ENCODE results near the gene CACNA2D4. TPM values are rescaled to one million over a fixed set of nuclear protein-coding genes. Genes with fewer than 3 reads are reported as not detected.

Gene CACNA2D4
- total and polyA plus RNA-seq, 2 of the 13 experiments (the other 11 are each of a cell fraction or from before 2014, with no cell fraction given) = 14.2 to 136 TPM

DNA sequence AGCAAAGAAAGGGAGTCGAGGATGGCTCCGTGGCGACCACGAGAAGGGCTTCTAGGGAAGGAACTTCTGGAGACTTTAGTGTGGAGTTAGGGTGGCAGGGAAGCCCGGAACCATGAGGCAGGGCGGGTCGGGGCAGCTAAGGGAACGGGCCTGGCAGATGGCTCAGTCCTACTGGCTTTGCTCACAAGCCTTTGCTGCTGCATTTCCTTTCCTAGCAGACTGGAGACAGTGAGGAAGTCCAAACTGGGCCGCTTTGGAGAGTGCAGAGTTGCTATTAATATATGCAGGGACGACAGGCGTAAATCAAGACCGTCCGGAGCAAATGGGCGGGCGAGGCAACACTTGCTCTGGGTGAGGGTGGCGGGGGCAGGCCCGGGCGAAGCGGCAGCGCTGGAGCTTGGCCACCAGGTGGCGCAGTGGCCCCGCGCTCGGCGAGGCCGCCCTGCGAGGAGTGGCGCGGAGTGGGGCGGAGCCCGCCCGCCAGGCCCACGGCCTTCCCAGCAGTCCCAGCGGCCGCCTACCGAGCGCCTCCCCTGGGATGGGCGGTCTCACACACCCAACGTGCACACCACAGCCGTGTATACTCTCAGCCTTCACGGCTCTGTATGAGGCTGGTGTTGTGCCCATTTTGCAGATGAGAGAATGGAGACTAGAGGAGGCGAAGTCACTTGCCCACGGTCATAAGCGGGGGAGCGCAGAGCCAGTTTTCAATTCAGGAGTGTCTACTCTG, 122.5 kb downstream of the CACNA2D4 start (continued):
- TF ChIP-seq CBX2 (IDR thresholded peaks at IDR 0.05; ENCODE audit: low read depth, low read length) = no peak
- TF ChIP-seq CBX2 (CRISPR knock-in tag; IDR thresholded peaks at IDR 0.05; ENCODE audit: low read depth) = 0 out of 2 replicates have a peak, but pooled peaks have one; percentile 47
- no peak for TF ChIP-seq PCBP2 (optimal IDR thresholded peaks at IDR 0.05; ENCODE audit: low read depth, low read length, poor library complexity, severe bottlenecking)
- TF ChIP-seq ZFP36 (IDR thresholded peaks at IDR 0.05; ENCODE audit: borderline replicate concordance, low read depth, low read length, partially characterized antibody) = no peak
- no peak for TF ChIP-seq SRSF9 (IDR thresholded peaks at IDR 0.05; ENCODE audit: borderline replicate concordance, insufficient read depth, low read depth, low read length, poor library complexity, severe bottlenecking)
- TF ChIP-seq SMC3 (IDR thresholded peaks at IDR 0.05; ENCODE audit: low read length) = peak; percentile 54; the same call in 1 of the 2 replicates
- no peak for TF ChIP-seq MEIS2 (CRISPR knock-in tag; IDR thresholded peaks at IDR 0.05)
- TF ChIP-seq, protein P1, sequence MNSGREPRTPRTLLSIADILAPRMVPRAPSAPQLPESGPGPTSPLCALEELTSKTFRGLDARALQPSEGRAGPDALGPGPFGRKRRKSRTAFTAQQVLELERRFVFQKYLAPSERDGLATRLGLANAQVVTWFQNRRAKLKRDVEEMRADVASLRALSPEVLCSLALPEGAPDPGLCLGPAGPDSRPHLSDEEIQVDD (CRISPR knock-in tag; IDR thresholded peaks at IDR 0.05; ENCODE audit: borderline replicate concordance) = no peak; the same call in 1 of the 2 replicates
- TF ChIP-seq MAFK (conservative IDR thresholded peaks at IDR 0.05 in 1 of 2, IDR thresholded peaks at IDR 0.05 in 1 of 2; ENCODE audit: low read length in 2 of 2) = no peak
- TF ChIP-seq, protein P2, sequence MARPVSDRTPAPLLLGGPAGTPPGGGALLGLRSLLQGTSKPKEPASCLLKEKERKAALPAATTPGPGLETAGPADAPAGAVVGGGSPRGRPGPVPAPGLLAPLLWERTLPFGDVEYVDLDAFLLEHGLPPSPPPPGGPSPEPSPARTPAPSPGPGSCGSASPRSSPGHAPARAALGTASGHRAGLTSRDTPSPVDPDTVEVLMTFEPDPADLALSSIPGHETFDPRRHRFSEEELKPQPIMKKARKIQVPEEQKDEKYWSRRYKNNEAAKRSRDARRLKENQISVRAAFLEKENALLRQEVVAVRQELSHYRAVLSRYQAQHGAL (CRISPR knock-in tag; IDR thresholded peaks at IDR 0.05; ENCODE audit: not compliant biosample characterization) = no peak
- TF ChIP-seq ZNF556 (CRISPR knock-in tag; IDR thresholded peaks at IDR 0.05; ENCODE audit: borderline replicate concordance) = peak; percentile 86; the same call in 1 of the 2 replicates
- no peak for TF ChIP-seq NKX3-1 (CRISPR knock-in tag; IDR thresholded peaks at IDR 0.05)
- TF ChIP-seq, protein P3, sequence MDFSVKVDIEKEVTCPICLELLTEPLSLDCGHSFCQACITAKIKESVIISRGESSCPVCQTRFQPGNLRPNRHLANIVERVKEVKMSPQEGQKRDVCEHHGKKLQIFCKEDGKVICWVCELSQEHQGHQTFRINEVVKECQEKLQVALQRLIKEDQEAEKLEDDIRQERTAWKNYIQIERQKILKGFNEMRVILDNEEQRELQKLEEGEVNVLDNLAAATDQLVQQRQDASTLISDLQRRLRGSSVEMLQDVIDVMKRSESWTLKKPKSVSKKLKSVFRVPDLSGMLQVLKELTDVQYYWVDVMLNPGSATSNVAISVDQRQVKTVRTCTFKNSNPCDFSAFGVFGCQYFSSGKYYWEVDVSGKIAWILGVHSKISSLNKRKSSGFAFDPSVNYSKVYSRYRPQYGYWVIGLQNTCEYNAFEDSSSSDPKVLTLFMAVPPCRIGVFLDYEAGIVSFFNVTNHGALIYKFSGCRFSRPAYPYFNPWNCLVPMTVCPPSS (IDR thresholded peaks at IDR 0.05) = no peak
- no peak for TF ChIP-seq ZNF883 (CRISPR knock-in tag; IDR thresholded peaks at IDR 0.05; ENCODE audit: not compliant biosample characterization)
- TF ChIP-seq BORCS8-MEF2B (CRISPR knock-in tag; IDR thresholded peaks at IDR 0.05) = peak; percentile 72
- no peak for TF ChIP-seq ZNF468 (CRISPR knock-in tag; IDR thresholded peaks at IDR 0.05)
- no peak for TF ChIP-seq RNF2 (conservative IDR thresholded peaks at IDR 0.05; ENCODE audit: low read depth)
- no peak for TF ChIP-seq TBX3 (IDR thresholded peaks at IDR 0.05; ENCODE audit: borderline replicate concordance)
- TF ChIP-seq ZNF10 (CRISPR knock-in tag; IDR thresholded peaks at IDR 0.05; ENCODE audit: borderline replicate concordance, low read depth) = no peak
- TF ChIP-seq ZIK1 (CRISPR knock-in tag; IDR thresholded peaks at IDR 0.05; ENCODE audit: borderline replicate concordance, low read depth) = 0 out of 2 replicates have a peak, but pooled peaks have one; percentile 55
- no peak for TF ChIP-seq ZNF484 (CRISPR knock-in tag; IDR thresholded peaks at IDR 0.05; ENCODE audit: borderline replicate concordance, low read depth)
- TF ChIP-seq ZNF564 (CRISPR knock-in tag; IDR thresholded peaks at IDR 0.05) = no peak
- TF ChIP-seq RAD21 (CRISPR knock-in tag; IDR thresholded peaks at IDR 0.05) = peak; percentile 100
- TF ChIP-seq, protein P4, sequence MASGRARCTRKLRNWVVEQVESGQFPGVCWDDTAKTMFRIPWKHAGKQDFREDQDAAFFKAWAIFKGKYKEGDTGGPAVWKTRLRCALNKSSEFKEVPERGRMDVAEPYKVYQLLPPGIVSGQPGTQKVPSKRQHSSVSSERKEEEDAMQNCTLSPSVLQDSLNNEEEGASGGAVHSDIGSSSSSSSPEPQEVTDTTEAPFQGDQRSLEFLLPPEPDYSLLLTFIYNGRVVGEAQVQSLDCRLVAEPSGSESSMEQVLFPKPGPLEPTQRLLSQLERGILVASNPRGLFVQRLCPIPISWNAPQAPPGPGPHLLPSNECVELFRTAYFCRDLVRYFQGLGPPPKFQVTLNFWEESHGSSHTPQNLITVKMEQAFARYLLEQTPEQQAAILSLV (CRISPR knock-in tag; IDR thresholded peaks at IDR 0.05; ENCODE audit: borderline replicate concordance) = 0 out of 2 replicates have a peak, but pooled peaks have one; percentile 58
- no peak for TF ChIP-seq NFE2 (CRISPR knock-in tag; IDR thresholded peaks at IDR 0.05)
- TF ChIP-seq NFRKB (IDR thresholded peaks at IDR 0.05) = no peak
- TF ChIP-seq PHF5A (CRISPR knock-in tag; IDR thresholded peaks at IDR 0.05; ENCODE audit: low read depth, unreplicated experiment) = peak; percentile 57
